NT2/D1 (cell line): ENCODE data around the gene XRN2.

Experiments used
- SUZ12 ChIP-seq: IDR thresholded peaks from 2 replicates; pipeline ENCODE4 v1.6.1; 2011; ENCODE audit not compliant: insufficient read length, insufficient read depth; ENCODE audit errors: extremely low read depth
- ZNF274 ChIP-seq: IDR thresholded peaks from 2 replicates; pipeline ENCODE4 v1.6.1; 2011; ENCODE audit warnings: mild to moderate bottlenecking, low read depth, low read length

DNA sequence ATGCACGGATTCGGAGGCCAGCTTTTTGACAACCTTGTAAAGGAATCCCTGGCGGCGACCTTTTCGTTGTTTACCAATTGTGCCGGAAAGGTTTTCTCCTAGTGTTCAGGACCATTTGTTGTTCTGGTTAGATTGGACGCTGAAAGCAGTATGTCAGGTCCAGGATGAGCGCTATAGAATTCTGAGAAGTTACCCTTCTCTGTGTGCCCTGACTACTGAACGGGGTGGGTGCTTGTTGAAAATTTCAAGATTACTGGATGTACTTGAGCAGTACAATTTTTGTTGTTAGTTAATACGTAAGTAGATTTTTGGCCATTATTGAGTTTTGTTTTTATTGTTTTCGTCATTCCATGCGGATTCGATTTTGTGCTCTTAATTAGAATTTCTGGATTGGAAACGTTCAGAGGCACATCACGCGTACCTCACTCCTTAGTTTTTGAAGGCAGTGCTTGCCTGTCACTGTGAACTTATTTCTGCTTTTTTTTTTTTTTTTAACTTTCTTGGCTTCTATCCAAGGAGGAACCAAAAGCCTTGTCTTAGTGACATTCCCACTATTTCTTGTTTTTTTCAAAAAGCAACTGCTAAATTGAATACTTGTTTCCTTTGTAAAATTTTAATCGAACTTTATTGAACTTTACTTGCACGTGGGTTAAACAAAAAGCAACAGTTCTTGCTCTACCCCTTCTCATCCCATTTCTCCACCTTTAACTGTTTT is 898 bp downstream of the XRN2 start:
- TF ChIP-seq ZNF274 (no peak), SUZ12 (no peak)
